GM12878 (cell line): ENCODE measurements around the gene NOVA1.

Experiments used
- BCL11A ChIP-seq: IDR thresholded peaks from 2 replicates; pipeline ENCODE4 v1.6.1; 2011; ENCODE audit warnings: low read depth, low read length
- TF ChIP-seq, protein P1 (sequence below), 3 experiments: IDR thresholded peaks in 2 of 3; conservative IDR thresholded peaks in 1 of 3; 2 replicates each; pipeline ENCODE4 v1.5.1; 2011; ENCODE audit warnings: low read depth in 3 of 3, low read length in 3 of 3, mild to moderate bottlenecking in 3 of 3, control low read depth in 2 of 3, moderate library complexity in 2 of 3, inconsistent platforms in 1 of 3, mixed read lengths in 1 of 3; ENCODE audit not compliant: control insufficient read depth in 2 of 3, insufficient read depth in 1 of 3; ENCODE audit errors: extremely low read depth in 1 of 3

DNA sequence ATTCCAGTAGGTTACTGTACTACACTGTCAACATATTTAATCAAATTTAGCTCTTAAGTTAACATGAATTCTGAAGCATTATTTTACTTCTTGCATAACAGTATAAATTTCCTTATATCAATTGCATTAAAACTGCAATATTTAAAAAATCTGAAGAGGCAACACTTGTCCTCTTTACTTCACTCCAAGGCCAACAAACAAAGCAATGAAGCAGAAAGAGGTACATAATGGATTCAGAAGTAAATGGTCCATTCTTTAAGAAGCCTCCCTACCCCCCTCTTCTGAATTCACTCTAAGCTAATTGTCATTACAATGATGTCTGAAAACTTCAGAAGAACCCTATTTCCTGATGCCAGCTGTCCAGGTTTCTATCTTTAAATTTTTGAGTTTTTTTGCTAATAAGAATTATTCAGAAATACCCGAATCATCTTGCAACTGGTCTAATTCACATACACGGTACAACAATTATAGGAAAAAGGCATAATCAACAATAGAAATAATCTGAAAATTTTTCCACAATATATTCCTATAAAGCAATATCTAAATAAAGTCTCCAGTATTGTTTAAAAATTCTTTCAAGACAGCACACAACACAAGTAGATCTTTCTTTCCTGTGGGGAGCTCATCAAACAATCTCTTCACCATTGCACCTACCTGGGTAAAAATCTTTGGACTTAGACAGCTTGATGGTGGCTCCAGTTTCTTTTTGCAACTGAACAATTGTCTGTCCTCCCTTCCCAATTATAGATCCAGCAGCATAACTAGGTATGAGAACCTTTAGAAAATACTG lies 2.9 kb downstream of the NOVA1 start:
- TF ChIP-seq, protein P1, sequence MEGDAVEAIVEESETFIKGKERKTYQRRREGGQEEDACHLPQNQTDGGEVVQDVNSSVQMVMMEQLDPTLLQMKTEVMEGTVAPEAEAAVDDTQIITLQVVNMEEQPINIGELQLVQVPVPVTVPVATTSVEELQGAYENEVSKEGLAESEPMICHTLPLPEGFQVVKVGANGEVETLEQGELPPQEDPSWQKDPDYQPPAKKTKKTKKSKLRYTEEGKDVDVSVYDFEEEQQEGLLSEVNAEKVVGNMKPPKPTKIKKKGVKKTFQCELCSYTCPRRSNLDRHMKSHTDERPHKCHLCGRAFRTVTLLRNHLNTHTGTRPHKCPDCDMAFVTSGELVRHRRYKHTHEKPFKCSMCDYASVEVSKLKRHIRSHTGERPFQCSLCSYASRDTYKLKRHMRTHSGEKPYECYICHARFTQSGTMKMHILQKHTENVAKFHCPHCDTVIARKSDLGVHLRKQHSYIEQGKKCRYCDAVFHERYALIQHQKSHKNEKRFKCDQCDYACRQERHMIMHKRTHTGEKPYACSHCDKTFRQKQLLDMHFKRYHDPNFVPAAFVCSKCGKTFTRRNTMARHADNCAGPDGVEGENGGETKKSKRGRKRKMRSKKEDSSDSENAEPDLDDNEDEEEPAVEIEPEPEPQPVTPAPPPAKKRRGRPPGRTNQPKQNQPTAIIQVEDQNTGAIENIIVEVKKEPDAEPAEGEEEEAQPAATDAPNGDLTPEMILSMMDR (IDR thresholded peaks at IDR 0.05 in 2 of 3, conservative IDR thresholded peaks at IDR 0.05 in 1 of 3; ENCODE audit: control insufficient read depth in 2 of 3, extremely low read depth in 1 of 3, insufficient read depth in 1 of 3, low read depth in 3 of 3, low read length in 3 of 3) = no peak
- TF ChIP-seq BCL11A = no peak
